ENCODE results near the gene ANKRD6.

DNA sequence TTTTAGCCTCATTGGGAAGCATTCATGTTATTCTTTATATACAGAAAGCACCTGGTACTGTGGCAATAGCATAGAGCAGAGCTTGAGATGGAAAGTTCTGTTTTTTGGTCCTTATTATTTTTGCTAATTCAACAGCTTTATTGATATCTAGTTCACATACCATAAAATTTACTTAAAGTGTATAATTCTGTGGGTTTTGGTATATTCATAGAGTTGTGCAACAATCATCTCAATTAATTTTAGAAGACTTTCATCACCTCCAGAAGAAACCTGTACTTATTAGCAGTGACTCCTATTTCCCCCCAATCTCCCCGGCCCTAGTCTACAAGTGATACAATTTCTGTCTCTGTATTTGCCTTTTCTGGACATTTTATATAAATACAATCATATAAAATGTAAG, 77.4 kb downstream of the ANKRD6 start:
- no peak for TF ChIP-seq CTCF (IDR thresholded peaks at IDR 0.05)
- no peak for TF ChIP-seq EZH2 (IDR thresholded peaks at IDR 0.05; ENCODE audit: borderline replicate concordance, insufficient read depth, low read depth, low read length, poor library complexity, severe bottlenecking)

All from B cell (primary cell).